HepG2 (cell line): ENCODE results near the gene ARHGEF12. TPM values are rescaled to one million over a fixed set of nuclear protein-coding genes. Genes with fewer than 3 reads are reported as not detected.
A peak's percentile ranks its signal among the peaks of the same experiment; 100 is the strongest.

Source experiments
- AHR ChIP-seq: IDR thresholded peaks from 2 replicates; pipeline ENCODE4 v1.6.1; 2018; ENCODE audit warnings: missing genetic modification reagents, missing compliant biosample characterization
- ARNT2 ChIP-seq: sonication (generic); formaldehyde crosslinking; IDR thresholded peaks from 2 replicates; pipeline ENCODE4 v1.8.0; 2022; ENCODE audit warnings: mild to moderate bottlenecking, low read depth, missing genetic modification reagents, moderate library complexity
- ETS1 ChIP-seq: sonication (generic); formaldehyde crosslinking; IDR thresholded peaks from 2 replicates; pipeline ENCODE4 v1.4.0; 2020; ENCODE audit warnings: missing genetic modification reagents
- MAF1 ChIP-seq: sonication (generic); formaldehyde crosslinking; IDR thresholded peaks from 2 replicates; pipeline ENCODE4 v1.5.0; 2020; ENCODE audit warnings: missing genetic modification reagents, borderline replicate concordance
- MZF1 ChIP-seq: sonication (generic); formaldehyde crosslinking; IDR thresholded peaks from 2 replicates; pipeline ENCODE4 v1.8.1; 2023; ENCODE audit warnings: mild to moderate bottlenecking, missing genetic modification reagents, borderline replicate concordance
- NFIB ChIP-seq: sonication (generic); formaldehyde crosslinking; IDR thresholded peaks from 2 replicates; pipeline ENCODE4 v1.9.0; 2021; ENCODE audit warnings: missing genetic modification reagents, mild to moderate bottlenecking, borderline replicate concordance
- SAP130 ChIP-seq: IDR thresholded peaks from 2 replicates; pipeline ENCODE4 v1.6.1; 2016; ENCODE audit warnings: low read depth
- STAT5B ChIP-seq: sonication (generic); formaldehyde crosslinking; IDR thresholded peaks from 2 replicates; pipeline ENCODE4 v1.4.0; 2020; ENCODE audit warnings: missing genetic modification reagents
- THYN1 ChIP-seq: sonication (generic); formaldehyde crosslinking; IDR thresholded peaks from 2 replicates; pipeline ENCODE4 v1.8.1; 2023; ENCODE audit warnings: low read depth, mild to moderate bottlenecking, moderate library complexity, missing genetic modification reagents, borderline replicate concordance
- TRIM24 ChIP-seq: sonication (generic); formaldehyde crosslinking; IDR thresholded peaks from 2 replicates; pipeline ENCODE4 v1.8.0; 2022; ENCODE audit warnings: mild to moderate bottlenecking, missing genetic modification reagents
- ZBED4 ChIP-seq: sonication (generic); formaldehyde crosslinking; IDR thresholded peaks from 2 replicates; pipeline ENCODE4 v1.4.0; 2020; ENCODE audit warnings: missing genetic modification reagents, borderline replicate concordance
- ZBTB37 ChIP-seq: sonication (generic); formaldehyde crosslinking; IDR thresholded peaks from 2 replicates; pipeline ENCODE4 v1.4.0; 2020; ENCODE audit warnings: mild to moderate bottlenecking, missing genetic modification reagents
- ZEB1 ChIP-seq: IDR thresholded peaks from 2 replicates; pipeline ENCODE4 v1.6.1; 2012; ENCODE audit warnings: mild to moderate bottlenecking, low read depth, inconsistent platforms; ENCODE audit not compliant: insufficient replicate concordance
- ZNF232 ChIP-seq: sonication (generic); formaldehyde crosslinking; IDR thresholded peaks from 2 replicates; pipeline ENCODE4 v1.4.0; 2020; ENCODE audit warnings: missing genetic modification reagents, borderline replicate concordance
- ZNF263 ChIP-seq: sonication (generic); formaldehyde crosslinking; IDR thresholded peaks from 2 replicates; pipeline ENCODE4 v1.4.0; 2020; ENCODE audit warnings: missing genetic modification reagents
- ZSCAN30 ChIP-seq: sonication (generic); formaldehyde crosslinking; IDR thresholded peaks from 2 replicates; pipeline ENCODE4 v1.5.0; 2020; ENCODE audit warnings: mild to moderate bottlenecking, missing genetic modification reagents
- polyA plus RNA-seq, 8 experiments: library from polyadenylated mRNA; depleted of rRNA in 3 of 8; stranded (reverse) in 7 of 8; unstranded in 1 of 8; fragments of >200 nt; fragmentation: Illumina TruSeq in 4 of 8; extraction: Trizol in 4 of 8; gene quantifications; 2 replicates each; pipeline versions ENCODE4 v1.2.1 to v1.2.3, GENCODE V29; 2011 to 2016; ENCODE audit warnings: low read depth in 4 of 8, missing spikeins in 1 of 8, mixed read lengths in 1 of 8; ENCODE audit not compliant: insufficient read depth in 1 of 8
- total RNA-seq, 5 experiments: library from RNA; depleted of rRNA; stranded (reverse); fragments of >200 nt; fragmentation: Illumina TruSeq; extraction: Trizol; gene quantifications; 2 replicates each; pipeline ENCODE4 v1.2.3, GENCODE V29; 2016; ENCODE audit warnings: low read depth in 1 of 5
- TF ChIP-seq, protein P1 (sequence below): sonication (generic); formaldehyde crosslinking; IDR thresholded peaks from 2 replicates; pipeline ENCODE4 v1.9.0; 2021; ENCODE audit warnings: missing genetic modification reagents, borderline replicate concordance
- TF ChIP-seq, protein P2 (sequence below): fragments of 450-650 bp; IDR thresholded peaks from 2 replicates; pipeline ENCODE4 v1.6.1; 2016

ARHGEF12 gene
- total and polyA plus RNA-seq, 2 of the 13 experiments (the other 11 are each of a cell fraction or from before 2014, with no cell fraction given), result 17.9 to 54.4 TPM

GRCh38 chr11:120335908-120336640, at the start of gene ARHGEF12 (continued):
- TF ChIP-seq ZNF232 (CRISPR knock-in tag) (no peak; the same call in 1 of the 2 replicates), ETS1 (no peak), AHR (CRISPR knock-in tag) (0 out of 2 replicates have a peak, but pooled peaks have one; percentile 4), SAP130 (peak; percentile 85), ZSCAN30 (no peak), ARNT2 (CRISPR knock-in tag) (peak; percentile 74; the same call in 1 of the 2 replicates), ZEB1 (peak; percentile 85), NFIB (CRISPR knock-in tag) (no peak), MZF1 (CRISPR knock-in tag) (no peak), THYN1 (no peak), ZBED4 (CRISPR knock-in tag) (peak; percentile 100), STAT5B (no peak), ZNF263 (CRISPR knock-in tag) (no peak), MAF1 (CRISPR knock-in tag) (0 out of 2 replicates have a peak, but pooled peaks have one; percentile 28), ZBTB37 (CRISPR knock-in tag) (no peak), TRIM24 (CRISPR knock-in tag) (no peak)
- TF ChIP-seq, protein P1, sequence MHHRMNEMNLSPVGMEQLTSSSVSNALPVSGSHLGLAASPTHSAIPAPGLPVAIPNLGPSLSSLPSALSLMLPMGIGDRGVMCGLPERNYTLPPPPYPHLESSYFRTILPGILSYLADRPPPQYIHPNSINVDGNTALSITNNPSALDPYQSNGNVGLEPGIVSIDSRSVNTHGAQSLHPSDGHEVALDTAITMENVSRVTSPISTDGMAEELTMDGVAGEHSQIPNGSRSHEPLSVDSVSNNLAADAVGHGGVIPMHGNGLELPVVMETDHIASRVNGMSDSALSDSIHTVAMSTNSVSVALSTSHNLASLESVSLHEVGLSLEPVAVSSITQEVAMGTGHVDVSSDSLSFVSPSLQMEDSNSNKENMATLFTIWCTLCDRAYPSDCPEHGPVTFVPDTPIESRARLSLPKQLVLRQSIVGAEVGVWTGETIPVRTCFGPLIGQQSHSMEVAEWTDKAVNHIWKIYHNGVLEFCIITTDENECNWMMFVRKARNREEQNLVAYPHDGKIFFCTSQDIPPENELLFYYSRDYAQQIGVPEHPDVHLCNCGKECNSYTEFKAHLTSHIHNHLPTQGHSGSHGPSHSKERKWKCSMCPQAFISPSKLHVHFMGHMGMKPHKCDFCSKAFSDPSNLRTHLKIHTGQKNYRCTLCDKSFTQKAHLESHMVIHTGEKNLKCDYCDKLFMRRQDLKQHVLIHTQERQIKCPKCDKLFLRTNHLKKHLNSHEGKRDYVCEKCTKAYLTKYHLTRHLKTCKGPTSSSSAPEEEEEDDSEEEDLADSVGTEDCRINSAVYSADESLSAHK (CRISPR knock-in tag), result no peak
- TF ChIP-seq, protein P2, sequence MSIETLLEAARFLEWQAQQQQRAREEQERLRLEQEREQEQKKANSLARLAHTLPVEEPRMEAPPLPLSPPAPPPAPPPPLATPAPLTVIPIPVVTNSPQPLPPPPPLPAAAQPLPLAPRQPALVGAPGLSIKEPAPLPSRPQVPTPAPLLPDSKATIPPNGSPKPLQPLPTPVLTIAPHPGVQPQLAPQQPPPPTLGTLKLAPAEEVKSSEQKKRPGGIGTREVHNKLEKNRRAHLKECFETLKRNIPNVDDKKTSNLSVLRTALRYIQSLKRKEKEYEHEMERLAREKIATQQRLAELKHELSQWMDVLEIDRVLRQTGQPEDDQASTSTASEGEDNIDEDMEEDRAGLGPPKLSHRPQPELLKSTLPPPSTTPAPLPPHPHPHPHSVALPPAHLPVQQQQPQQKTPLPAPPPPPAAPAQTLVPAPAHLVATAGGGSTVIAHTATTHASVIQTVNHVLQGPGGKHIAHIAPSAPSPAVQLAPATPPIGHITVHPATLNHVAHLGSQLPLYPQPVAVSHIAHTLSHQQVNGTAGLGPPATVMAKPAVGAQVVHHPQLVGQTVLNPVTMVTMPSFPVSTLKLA, result no peak
